RKO (cell line): Measurements from ENCODE around the gene HOXC13.
A peak's percentile ranks its signal among the peaks of the same experiment; 100 is the strongest.

Experiments
- DNase-seq: peaks from one replicate; pipeline ENCODE4 v3.0.0-alpha.2; 2016; ENCODE audit warnings: low spot score

HOXC13 gene

GRCh38 chr12:53995378-53996239 is 57.0 kb downstream of the HOXC13 start:
- peak; percentile 84 for DNase-seq
